ENCODE measurements around the gene C16orf92. TPM values are rescaled to one million over a fixed set of nuclear protein-coding genes. Genes with fewer than 3 reads are reported as not detected.
"Not testable (repeated sequence)": the region's sequence is repeated elsewhere in the genome, so short reads cannot be mapped to it uniquely, and the experiment has no call there.

The C16orf92 gene
- total RNA-seq, 1 donor from 2014 or later = not detected

- Histone ChIP-seq H3K36me3 (ENCODE audit: control insufficient read depth in 3 of 3, insufficient read depth in 3 of 3, low read length in 3 of 3) (no peaks in the 10 kb centered on the region), H3K27me3 (ENCODE audit: control insufficient read depth in 3 of 3, insufficient read depth in 3 of 3, low read length in 3 of 3) (peaks cover 36 to 44% (median 38%) of the 10 kb centered on the region in 3 donors), H3K9ac (ENCODE audit: low read depth in 1 of 3, low read length in 3 of 3) (no peak overlapping the region), H3K9me3 (ENCODE audit: control insufficient read depth in 3 of 3, low read length in 3 of 3) (no peaks in the 10 kb centered on the region), H3K4me1 (ENCODE audit: control insufficient read depth in 3 of 3, insufficient read depth in 3 of 3, low read length in 3 of 3) (peaks cover 0 to 13% (median 5%) of the 10 kb centered on the region in 3 donors), H3K27ac (ENCODE audit: low read depth, low read length) (no peak overlapping the region), H3K4me3 (ENCODE audit: low read length in 3 of 3) (no peak overlapping the region)
Observed at GRCh38 chr16:30011714-30012504, 11.1 kb upstream of the C16orf92 start.

GRCh38 chr16:30012598-30012997 lies 10.4 kb upstream of the C16orf92 start:
- H3K36me3 ChIP-seq (ENCODE audit: control insufficient read depth in 3 of 3, insufficient read depth in 3 of 3, low read length in 3 of 3); H3K4me3 ChIP-seq (ENCODE audit: low read length in 3 of 3); H3K27ac ChIP-seq (ENCODE audit: low read depth, low read length); H3K9me3 ChIP-seq (ENCODE audit: control insufficient read depth in 3 of 3, low read length in 3 of 3); H3K9ac ChIP-seq (ENCODE audit: low read depth in 1 of 3, low read length in 3 of 3): not testable (repeated sequence)
- peaks cover 0 to 13% (median 5%) of the 10 kb centered on the region in 3 donors for H3K4me1 ChIP-seq (ENCODE audit: control insufficient read depth in 3 of 3, insufficient read depth in 3 of 3, low read length in 3 of 3)
- peaks cover 34 to 42% (median 36%) of the 10 kb centered on the region in 3 donors for H3K27me3 ChIP-seq (ENCODE audit: control insufficient read depth in 3 of 3, insufficient read depth in 3 of 3, low read length in 3 of 3)

- not testable (repeated sequence) for H3K36me3 ChIP-seq (ENCODE audit: control insufficient read depth in 3 of 3, insufficient read depth in 3 of 3, low read length in 3 of 3); H3K9me3 ChIP-seq (ENCODE audit: control insufficient read depth in 3 of 3, low read length in 3 of 3); H3K27ac ChIP-seq (ENCODE audit: low read depth, low read length); H3K4me3 ChIP-seq (ENCODE audit: low read length in 3 of 3); H3K9ac ChIP-seq (ENCODE audit: low read depth in 1 of 3, low read length in 3 of 3); H3K4me1 ChIP-seq (ENCODE audit: control insufficient read depth in 3 of 3, insufficient read depth in 3 of 3, low read length in 3 of 3)
- H3K27me3 ChIP-seq (ENCODE audit: control insufficient read depth in 3 of 3, insufficient read depth in 3 of 3, low read length in 3 of 3) = peaks cover 10 to 17% (median 16%) of the 10 kb centered on the region in 3 donors
Observed at GRCh38 chr16:30015450-30015849, 7.5 kb upstream of the C16orf92 start.

- Histone ChIP-seq H3K9ac (ENCODE audit: low read depth in 1 of 3, low read length in 3 of 3) (no peak overlapping the region), H3K9me3 (ENCODE audit: control insufficient read depth in 3 of 3, low read length in 3 of 3) (no peaks in the 10 kb centered on the region), H3K27ac (ENCODE audit: low read depth, low read length) (no peak overlapping the region), H3K4me3 (ENCODE audit: low read length in 3 of 3) (no peak overlapping the region), H3K27me3 (ENCODE audit: control insufficient read depth in 3 of 3, insufficient read depth in 3 of 3, low read length in 3 of 3) (peaks cover 6 to 8% (median 7%) of the 10 kb centered on the region in 3 donors), H3K4me1 (ENCODE audit: control insufficient read depth in 3 of 3, insufficient read depth in 3 of 3, low read length in 3 of 3) (peaks cover 5 to 11% (median 8%) of the 10 kb centered on the region in 3 donors), H3K36me3 (ENCODE audit: control insufficient read depth in 3 of 3, insufficient read depth in 3 of 3, low read length in 3 of 3) (no peaks in the 10 kb centered on the region)
Observed at GRCh38 chr16:30016555-30017276, 6.3 kb upstream of the C16orf92 start.

GRCh38 chr16:30017277-30017656 lies 5.7 kb upstream of the C16orf92 start:
- Histone ChIP-seq H3K9ac (ENCODE audit: low read depth in 1 of 3, low read length in 3 of 3) (no peak overlapping the region), H3K4me3 (ENCODE audit: low read length in 3 of 3) (no peak overlapping the region), H3K27me3 (ENCODE audit: control insufficient read depth in 3 of 3, insufficient read depth in 3 of 3, low read length in 3 of 3) (peaks cover under 1 to 4% (median 2%) of the 10 kb centered on the region in 3 donors), H3K36me3 (ENCODE audit: control insufficient read depth in 3 of 3, insufficient read depth in 3 of 3, low read length in 3 of 3) (no peaks in the 10 kb centered on the region), H3K4me1 (ENCODE audit: control insufficient read depth in 3 of 3, insufficient read depth in 3 of 3, low read length in 3 of 3) (peaks cover 5 to 9% (median 8%) of the 10 kb centered on the region in 3 donors), H3K9me3 (ENCODE audit: control insufficient read depth in 3 of 3, low read length in 3 of 3) (no peaks in the 10 kb centered on the region), H3K27ac (ENCODE audit: low read depth, low read length) (no peak overlapping the region)

GRCh38 chr16:30017937-30018336 lies 5.1 kb upstream of the C16orf92 start:
- not testable (repeated sequence) for H3K4me1 ChIP-seq (ENCODE audit: control insufficient read depth in 3 of 3, insufficient read depth in 3 of 3, low read length in 3 of 3); H3K9ac ChIP-seq (ENCODE audit: low read depth in 1 of 3, low read length in 3 of 3); H3K4me3 ChIP-seq (ENCODE audit: low read length in 3 of 3); H3K9me3 ChIP-seq (ENCODE audit: control insufficient read depth in 3 of 3, low read length in 3 of 3); H3K36me3 ChIP-seq (ENCODE audit: control insufficient read depth in 3 of 3, insufficient read depth in 3 of 3, low read length in 3 of 3); H3K27me3 ChIP-seq (ENCODE audit: control insufficient read depth in 3 of 3, insufficient read depth in 3 of 3, low read length in 3 of 3); H3K27ac ChIP-seq (ENCODE audit: low read depth, low read length)

GRCh38 chr16:30018731-30019158 lies 4.3 kb upstream of the C16orf92 start:
- H3K9me3 ChIP-seq (ENCODE audit: control insufficient read depth in 3 of 3, low read length in 3 of 3) = no peaks in the 10 kb centered on the region
- no peaks in the 10 kb centered on the region for H3K36me3 ChIP-seq (ENCODE audit: control insufficient read depth in 3 of 3, insufficient read depth in 3 of 3, low read length in 3 of 3)
- H3K9ac ChIP-seq (ENCODE audit: low read depth in 1 of 3, low read length in 3 of 3) = no peak overlapping the region
- peaks cover 5 to 9% (median 8%) of the 10 kb centered on the region in 3 donors for H3K4me1 ChIP-seq (ENCODE audit: control insufficient read depth in 3 of 3, insufficient read depth in 3 of 3, low read length in 3 of 3)
- H3K27ac ChIP-seq (ENCODE audit: low read depth, low read length) = no peak overlapping the region
- H3K4me3 ChIP-seq (ENCODE audit: low read length in 3 of 3) = no peak overlapping the region
- H3K27me3 ChIP-seq (ENCODE audit: control insufficient read depth in 3 of 3, insufficient read depth in 3 of 3, low read length in 3 of 3) = peaks cover 0 to 5% (median 0%) of the 10 kb centered on the region in 3 donors

GRCh38 chr16:30023586-30023985 lies 588 bp downstream of the C16orf92 start:
- peaks cover 19 to 25% (median 20%) of the 10 kb centered on the region in 3 donors for H3K27me3 ChIP-seq (ENCODE audit: control insufficient read depth in 3 of 3, insufficient read depth in 3 of 3, low read length in 3 of 3)
- no peak overlapping the region for H3K27ac ChIP-seq (ENCODE audit: low read depth, low read length)
- H3K9me3 ChIP-seq (ENCODE audit: control insufficient read depth in 3 of 3, low read length in 3 of 3) = no peaks in the 10 kb centered on the region
- H3K4me1 ChIP-seq (ENCODE audit: control insufficient read depth in 3 of 3, insufficient read depth in 3 of 3, low read length in 3 of 3) = peaks cover 5 to 16% (median 14%) of the 10 kb centered on the region in 3 donors
- H3K9ac ChIP-seq (ENCODE audit: low read depth in 1 of 3, low read length in 3 of 3) = no peak overlapping the region
- H3K36me3 ChIP-seq (ENCODE audit: control insufficient read depth in 3 of 3, insufficient read depth in 3 of 3, low read length in 3 of 3) = no peaks in the 10 kb centered on the region
- no peak overlapping the region for H3K4me3 ChIP-seq (ENCODE audit: low read length in 3 of 3)

- no peak overlapping the region for H3K9ac ChIP-seq (ENCODE audit: low read depth in 1 of 3, low read length in 3 of 3)
- peaks cover 22 to 33% (median 28%) of the 10 kb centered on the region in 3 donors for H3K27me3 ChIP-seq (ENCODE audit: control insufficient read depth in 3 of 3, insufficient read depth in 3 of 3, low read length in 3 of 3)
- no peaks in the 10 kb centered on the region for H3K9me3 ChIP-seq (ENCODE audit: control insufficient read depth in 3 of 3, low read length in 3 of 3)
Observed at GRCh38 chr16:30024451-30024850, 1.5 kb downstream of the C16orf92 start.

GRCh38 chr16:30025156-30025555 lies 2.2 kb downstream of the C16orf92 start:
- no peaks in the 10 kb centered on the region for H3K9me3 ChIP-seq (ENCODE audit: control insufficient read depth in 3 of 3, low read length in 3 of 3)
- peaks cover 29 to 40% (median 35%) of the 10 kb centered on the region in 3 donors for H3K27me3 ChIP-seq (ENCODE audit: control insufficient read depth in 3 of 3, insufficient read depth in 3 of 3, low read length in 3 of 3)
- H3K9ac ChIP-seq (ENCODE audit: low read depth in 1 of 3, low read length in 3 of 3) = no peak overlapping the region
- H3K36me3 ChIP-seq (ENCODE audit: control insufficient read depth in 3 of 3, insufficient read depth in 3 of 3, low read length in 3 of 3) = no peaks in the 10 kb centered on the region
- H3K4me1 ChIP-seq (ENCODE audit: control insufficient read depth in 3 of 3, insufficient read depth in 3 of 3, low read length in 3 of 3) = peaks cover 16 to 29% (median 24%) of the 10 kb centered on the region in 3 donors
- H3K27ac ChIP-seq (ENCODE audit: low read depth, low read length) = no peak overlapping the region
- no peak overlapping the region for H3K4me3 ChIP-seq (ENCODE audit: low read length in 3 of 3)

More at GRCh38 chr16:30024451-30024850, 1.5 kb downstream of the C16orf92 start:
- Histone ChIP-seq H3K27ac (ENCODE audit: low read depth, low read length) (no peak overlapping the region), H3K36me3 (ENCODE audit: control insufficient read depth in 3 of 3, insufficient read depth in 3 of 3, low read length in 3 of 3) (no peaks in the 10 kb centered on the region), H3K4me1 (ENCODE audit: control insufficient read depth in 3 of 3, insufficient read depth in 3 of 3, low read length in 3 of 3) (peaks cover 13 to 25% (median 23%) of the 10 kb centered on the region in 3 donors), H3K4me3 (ENCODE audit: low read length in 3 of 3) (no peak overlapping the region)

All from skeletal muscle tissue (tissue), 4 donors.